GM18519 (cell line): ENCODE data around the gene F8A2.
A peak's percentile ranks its signal among the peaks of the same experiment; 100 is the strongest.
"Not testable (repeated sequence)": the region's sequence is repeated elsewhere in the genome, so short reads cannot be mapped to it uniquely, and the experiment has no call there.

Source experiments
- ATAC-seq: cut with Tn5 transposase; IDR thresholded peaks from one replicate; pipeline ENCODE4 v1.9.1; 2021; ENCODE audit warnings: mild to moderate bottlenecking, moderate library complexity; ENCODE audit not compliant: unreplicated experiment, low FRiP score

Gene F8A2

GRCh38 chrX:155381843-155382528 lies at the start of gene F8A2:
F8A2 (plus strand) TSS chrX:155382095; CDS start chrX:155382115, 20 bp downstream.
- ATAC-seq, result peak; percentile 65

- no peak for ATAC-seq
Observed at GRCh38 chrX:155333544-155334100, 48.3 kb upstream of the F8A2 start.

GRCh38 chrX:155334486-155335336 lies 47.2 kb upstream of the F8A2 start, which contains the start of gene CLIC2:
CLIC2 (minus strand) TSS chrX:155334614; CDS start chrX:155334427, 187 bp downstream.
- ATAC-seq, result peak; percentile 65

- not testable (repeated sequence) for ATAC-seq
Observed at GRCh38 chrX:155335337-155335712, 46.6 kb upstream of the F8A2 start.

GRCh38 chrX:155345689-155346088 lies 36.2 kb upstream of the F8A2 start:
- ATAC-seq, result not testable (repeated sequence)

GRCh38 chrX:155349448-155349847 lies 32.4 kb upstream of the F8A2 start:
- ATAC-seq, result not testable (repeated sequence)

- not testable (repeated sequence) for ATAC-seq
Observed at GRCh38 chrX:155363712-155364111, 18.2 kb upstream of the F8A2 start.

GRCh38 chrX:155373777-155374458 lies 8.0 kb upstream of the F8A2 start:
- ATAC-seq, result not testable (repeated sequence)

GRCh38 chrX:155379802-155380201 lies 2.1 kb upstream of the F8A2 start:
- ATAC-seq, result not testable (repeated sequence)

GRCh38 chrX:155382529-155382967 lies 653 bp downstream of the F8A2 start:
- peak; percentile 24 for ATAC-seq

GRCh38 chrX:155389634-155390033 lies 7.7 kb downstream of the F8A2 start:
- ATAC-seq, result no peak

- not testable (repeated sequence) for ATAC-seq
Observed at GRCh38 chrX:155394747-155395276, 12.9 kb downstream of the F8A2 start.

GRCh38 chrX:155406429-155406828 lies 24.5 kb downstream of the F8A2 start:
- no peak for ATAC-seq

GRCh38 chrX:155417769-155418168 lies 35.9 kb downstream of the F8A2 start:
- ATAC-seq, result no peak
